Hypothalamus (tissue), 51 donors: Measurements from ENCODE around the gene ANKRD20A1.
"Not testable (repeated sequence)": the region's sequence is repeated elsewhere in the genome, so short reads cannot be mapped to it uniquely, and the experiment has no call there.

ENCODE experiments used
- DNase-seq, 51 donors: peaks; one replicate each; lab custom pipeline; 2025; lab: John Stamatoyannopoulos, UW

Gene ANKRD20A1

GRCh38 chr9:67858871-67859270 lies at the start of gene ANKRD20A1:
ANKRD20A1 (plus strand) TSS chr9:67858931; CDS start chr9:67859427, 496 bp downstream.
- DNase-seq = not testable (repeated sequence)

- not testable (repeated sequence) for DNase-seq
Measured at GRCh38 chr9:67832088-67832487, 26.6 kb upstream of the ANKRD20A1 start.
